ENCODE measurements around the gene EXOC6B.

Gene EXOC6B

DNA sequence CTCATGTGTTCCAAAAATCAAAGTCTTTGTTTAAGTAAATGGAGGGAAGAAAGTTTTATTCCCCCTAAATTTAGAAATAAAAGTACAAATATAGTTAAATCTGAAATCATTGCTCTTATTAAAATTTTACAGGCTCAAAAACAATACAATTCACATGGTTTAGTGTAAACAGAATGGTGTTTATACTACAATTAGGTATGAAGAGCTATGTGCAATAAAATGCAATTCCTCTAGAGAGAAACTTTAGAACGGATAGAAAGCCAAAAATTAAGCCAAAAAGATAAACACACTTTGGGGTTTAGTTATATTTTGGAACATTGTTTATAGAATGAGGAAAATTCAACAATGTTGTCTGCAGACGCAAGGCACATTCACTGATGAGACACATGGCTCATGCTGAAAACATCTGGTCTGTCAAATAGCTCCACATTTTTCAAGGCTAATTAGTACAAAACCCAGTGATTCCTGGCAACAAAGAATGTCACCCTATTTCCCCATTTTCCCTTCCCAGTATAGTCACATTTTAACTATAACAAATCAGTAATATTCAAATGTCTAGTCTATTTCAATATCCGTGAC is 103.3 kb downstream of the EXOC6B start:
- Mint-ChIP-seq H3K9me3 (no peaks in the 10 kb centered on the region), H3K27me3 (no peaks in the 10 kb centered on the region), H3K36me3 (no peaks in the 10 kb centered on the region), H3K4me1 (peaks cover 3% of the 10 kb centered on the region), H3K27ac (no peak overlapping the region), H3K4me3 (no peak overlapping the region)
- DNase-seq = no peak
- CTCF ChIA-PET = no interaction called here

DNA sequence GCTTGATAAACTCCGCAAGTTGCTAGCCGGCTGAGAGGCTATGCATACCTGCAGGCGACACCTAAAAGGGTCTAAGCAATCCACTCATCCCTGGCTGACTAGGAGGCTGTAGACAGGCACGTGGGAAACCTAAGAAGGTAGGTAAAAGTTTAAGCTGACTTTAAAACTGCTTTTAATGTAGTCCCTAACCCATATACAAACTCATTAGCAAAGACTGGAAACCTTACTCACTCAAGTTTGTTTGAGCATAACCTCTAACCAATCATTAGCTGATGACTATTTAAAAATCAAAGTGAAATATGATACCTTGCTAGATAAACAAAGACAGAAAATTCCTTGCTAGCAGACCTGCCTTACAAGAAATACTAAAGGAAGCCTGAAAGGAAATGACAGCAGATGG is 106.4 kb downstream of the EXOC6B start:
- no peaks in the 10 kb centered on the region for H3K27me3 Mint-ChIP-seq
- CTCF ChIA-PET = no interaction called here
- H3K4me1 Mint-ChIP-seq = peaks cover 7% of the 10 kb centered on the region
- H3K36me3 Mint-ChIP-seq = no peaks in the 10 kb centered on the region
- no peak for DNase-seq
- H3K9me3 Mint-ChIP-seq = no peaks in the 10 kb centered on the region
- H3K27ac Mint-ChIP-seq = no peak overlapping the region
- no peak overlapping the region for H3K4me3 Mint-ChIP-seq

GRCh38 chr2:72718876-72719275 is 107.0 kb downstream of the EXOC6B start:
- no peaks in the 10 kb centered on the region for H3K9me3 Mint-ChIP-seq
- peaks cover 7% of the 10 kb centered on the region for H3K4me1 Mint-ChIP-seq
- CTCF ChIA-PET = no interaction called here
- no peak for DNase-seq
- H3K27me3 Mint-ChIP-seq = no peaks in the 10 kb centered on the region
- H3K36me3 Mint-ChIP-seq = no peaks in the 10 kb centered on the region
- H3K27ac Mint-ChIP-seq = no peak overlapping the region
- no peak overlapping the region for H3K4me3 Mint-ChIP-seq

DNA sequence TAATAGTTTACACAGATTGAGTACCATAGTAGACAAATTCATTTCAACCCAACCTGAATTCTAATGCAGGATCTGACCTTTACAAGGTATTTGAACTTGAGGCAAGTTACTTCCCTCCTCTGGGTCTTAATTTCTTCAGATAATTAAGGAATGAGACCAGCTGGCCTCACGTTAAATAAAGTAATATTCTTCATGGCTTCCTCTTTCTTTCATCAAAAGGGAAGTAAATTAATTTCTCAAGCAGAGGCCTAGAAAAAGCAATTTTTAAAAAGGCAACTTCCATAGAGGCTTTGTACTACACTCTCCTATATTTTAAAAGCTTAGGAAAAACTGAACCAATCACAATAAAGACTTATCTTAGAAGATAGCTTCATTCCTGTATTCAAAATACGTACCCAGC is 109.2 kb downstream of the EXOC6B start:
- Mint-ChIP-seq H3K36me3 (no peaks in the 10 kb centered on the region), H3K9me3 (no peaks in the 10 kb centered on the region)

GRCh38 chr2:72713857-72714256 is 112.0 kb downstream of the EXOC6B start:
- Mint-ChIP-seq H3K36me3 (no peaks in the 10 kb centered on the region), H3K27ac (no peak overlapping the region), H3K27me3 (no peaks in the 10 kb centered on the region), H3K4me3 (no peak overlapping the region), H3K9me3 (no peaks in the 10 kb centered on the region), H3K4me1 (peaks cover 4% of the 10 kb centered on the region)
- CTCF ChIA-PET = no interaction called here
- no peak for DNase-seq

More for the DNA sequence above, 109.2 kb downstream of the EXOC6B start:
- no peak overlapping the region for H3K27ac Mint-ChIP-seq
- no peaks in the 10 kb centered on the region for H3K27me3 Mint-ChIP-seq
- H3K4me3 Mint-ChIP-seq = no peak overlapping the region
- H3K4me1 Mint-ChIP-seq = peaks cover 7% of the 10 kb centered on the region
- no peak for DNase-seq
- CTCF ChIA-PET = no interaction called here

GRCh38 chr2:72712977-72713376 is 112.9 kb downstream of the EXOC6B start:
- Mint-ChIP-seq H3K36me3 (no peaks in the 10 kb centered on the region), H3K9me3 (no peaks in the 10 kb centered on the region), H3K27ac (no peak overlapping the region), H3K4me1 (peaks cover 4% of the 10 kb centered on the region), H3K27me3 (no peaks in the 10 kb centered on the region), H3K4me3 (no peak overlapping the region)
- CTCF ChIA-PET = no interaction called here
- DNase-seq = no peak

DNA sequence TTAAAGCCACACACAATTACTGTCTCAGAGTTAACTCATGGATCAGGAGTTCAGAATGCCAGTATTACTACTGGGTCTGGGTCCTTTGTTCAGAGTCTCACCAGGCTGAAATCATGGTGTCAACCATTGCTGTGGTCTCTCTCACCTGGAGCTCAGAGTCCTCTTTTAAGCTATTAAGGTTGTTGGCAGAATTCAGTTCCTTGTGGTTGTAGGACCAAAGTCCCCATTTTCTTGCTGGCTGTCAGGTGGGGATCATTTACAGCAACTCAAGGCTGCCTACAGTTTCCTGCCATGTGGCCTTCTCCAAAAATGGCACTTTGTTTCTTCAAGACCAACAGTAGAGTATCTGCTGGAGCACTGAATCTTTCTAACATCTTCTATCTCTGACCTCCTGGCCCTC is 113.5 kb downstream of the EXOC6B start:
- Mint-ChIP-seq H3K4me3 (no peak overlapping the region), H3K4me1 (peaks cover 4% of the 10 kb centered on the region), H3K36me3 (no peaks in the 10 kb centered on the region), H3K9me3 (no peaks in the 10 kb centered on the region), H3K27me3 (no peaks in the 10 kb centered on the region), H3K27ac (no peak overlapping the region)
- CTCF ChIA-PET = no interaction called here
- DNase-seq = no peak

- no peak for DNase-seq
- Mint-ChIP-seq H3K27me3 (no peaks in the 10 kb centered on the region), H3K27ac (no peak overlapping the region), H3K4me3 (no peak overlapping the region), H3K36me3 (no peaks in the 10 kb centered on the region), H3K4me1 (no peaks in the 10 kb centered on the region), H3K9me3 (no peaks in the 10 kb centered on the region)
- CTCF ChIA-PET = no interaction called here
Measured at GRCh38 chr2:72710418-72711152, 115.2 kb downstream of the EXOC6B start.

- Mint-ChIP-seq H3K36me3 (peaks cover 1% of the 10 kb centered on the region), H3K9me3 (peaks cover 2% of the 10 kb centered on the region), H3K4me1 (no peaks in the 10 kb centered on the region), H3K27ac (no peak overlapping the region), H3K27me3 (no peaks in the 10 kb centered on the region), H3K4me3 (no peak overlapping the region)
- CTCF ChIA-PET = no interaction called here
- no peak for DNase-seq
Measured at GRCh38 chr2:72708236-72708635, 117.6 kb downstream of the EXOC6B start.

DNA sequence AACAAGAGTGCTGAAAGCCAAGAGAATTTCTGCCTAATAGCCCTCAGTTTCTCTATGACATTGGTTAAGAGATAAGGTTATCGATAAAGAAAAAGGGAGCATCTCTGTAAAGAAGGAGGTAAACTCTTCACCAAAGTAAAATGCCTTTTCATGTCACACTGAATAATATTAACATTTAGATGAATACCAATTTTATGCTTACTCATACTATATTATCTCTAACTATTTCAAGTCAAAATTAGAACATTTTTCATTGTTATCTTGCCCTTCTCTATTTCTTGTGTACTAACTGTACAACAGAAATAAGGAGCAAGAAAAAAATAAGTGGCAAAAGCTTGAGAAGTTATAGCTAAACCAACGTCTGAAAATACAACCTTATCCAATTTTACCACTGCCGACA is 127.5 kb downstream of the EXOC6B start:
- CTCF ChIA-PET = no interaction called here
- no peaks in the 10 kb centered on the region for H3K36me3 Mint-ChIP-seq
- H3K9me3 Mint-ChIP-seq = no peaks in the 10 kb centered on the region
- DNase-seq = no peak
- H3K27me3 Mint-ChIP-seq = no peaks in the 10 kb centered on the region
- no peaks in the 10 kb centered on the region for H3K4me1 Mint-ChIP-seq
- no peak overlapping the region for H3K4me3 Mint-ChIP-seq
- H3K27ac Mint-ChIP-seq = no peak overlapping the region

GRCh38 chr2:72696559-72696958 is 129.3 kb downstream of the EXOC6B start:
- H3K9me3 Mint-ChIP-seq = no peaks in the 10 kb centered on the region
- DNase-seq = no peak
- H3K27me3 Mint-ChIP-seq = no peaks in the 10 kb centered on the region
- H3K27ac Mint-ChIP-seq = no peak overlapping the region
- no peaks in the 10 kb centered on the region for H3K36me3 Mint-ChIP-seq
- H3K4me3 Mint-ChIP-seq = no peak overlapping the region
- CTCF ChIA-PET = no interaction called here
- H3K4me1 Mint-ChIP-seq = no peaks in the 10 kb centered on the region

DNA sequence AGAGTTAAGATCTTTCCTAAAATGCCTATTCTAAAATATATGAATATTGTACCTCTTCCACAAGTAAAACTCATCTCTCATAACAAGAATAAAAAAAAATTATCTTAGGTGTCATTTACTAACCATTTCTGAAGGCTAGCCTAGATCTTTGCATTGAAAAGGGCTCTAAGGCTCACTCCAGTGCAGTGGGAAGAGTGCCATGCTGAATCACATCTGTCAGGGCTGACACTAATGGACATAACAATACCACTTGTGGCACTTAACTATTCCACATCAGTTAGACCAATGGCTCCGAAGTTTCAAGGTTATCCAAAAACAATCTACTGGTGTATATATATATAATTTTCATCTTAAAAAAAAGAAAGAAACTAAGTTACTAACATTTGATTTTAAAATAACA is 130.2 kb downstream of the EXOC6B start:
- Mint-ChIP-seq H3K9me3 (no peaks in the 10 kb centered on the region), H3K4me3 (no peak overlapping the region), H3K27ac (no peak overlapping the region), H3K27me3 (no peaks in the 10 kb centered on the region), H3K36me3 (no peaks in the 10 kb centered on the region), H3K4me1 (no peaks in the 10 kb centered on the region)
- DNase-seq = no peak
- CTCF ChIA-PET = no interaction called here

DNA sequence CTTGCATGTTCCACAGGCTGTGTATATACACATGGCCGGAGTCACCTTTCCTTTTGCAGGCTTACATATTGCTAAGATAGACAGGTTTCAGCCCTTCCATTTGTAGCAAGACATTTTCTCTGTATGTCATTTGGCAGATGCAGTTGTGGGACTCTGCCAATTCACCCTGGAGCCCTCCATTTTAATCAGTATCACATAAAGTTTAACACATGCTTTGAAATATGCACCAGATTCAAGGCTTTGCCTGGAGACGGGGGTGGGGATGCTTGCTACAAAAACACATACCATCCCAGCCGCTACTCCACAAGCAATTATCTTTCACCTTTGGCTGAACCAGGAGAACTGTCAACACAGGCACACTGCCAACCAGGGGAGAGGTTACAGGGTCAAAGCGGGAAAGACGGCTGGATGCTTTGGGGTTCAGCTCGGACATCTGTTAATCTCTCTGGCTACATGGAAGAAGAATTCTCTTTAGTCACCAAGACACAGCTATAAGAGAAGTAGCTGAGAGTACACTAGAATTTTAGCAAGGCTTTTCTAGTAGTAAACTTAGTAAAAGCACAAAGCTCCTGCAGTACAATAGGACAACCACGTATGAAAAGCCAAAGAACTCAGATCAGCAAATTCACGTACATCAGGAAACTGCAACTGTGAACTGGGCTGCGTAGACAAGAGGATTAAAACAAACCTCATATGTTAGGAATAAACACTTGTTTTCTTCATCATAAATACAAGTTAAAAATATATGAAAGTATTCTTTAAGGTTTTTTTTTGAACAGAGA is 130.9 kb downstream of the EXOC6B start:
- Mint-ChIP-seq H3K27me3 (no peaks in the 10 kb centered on the region), H3K27ac (no peak overlapping the region), H3K36me3 (no peaks in the 10 kb centered on the region), H3K9me3 (no peaks in the 10 kb centered on the region), H3K4me3 (no peak overlapping the region), H3K4me1 (no peaks in the 10 kb centered on the region)
- DNase-seq = no peak
- CTCF ChIA-PET = no interaction called here

- H3K4me1 Mint-ChIP-seq = no peaks in the 10 kb centered on the region
- no peaks in the 10 kb centered on the region for H3K36me3 Mint-ChIP-seq
- CTCF ChIA-PET = no interaction called here
- H3K27ac Mint-ChIP-seq = no peak overlapping the region
- H3K4me3 Mint-ChIP-seq = no peak overlapping the region
- no peaks in the 10 kb centered on the region for H3K27me3 Mint-ChIP-seq
- no peaks in the 10 kb centered on the region for H3K9me3 Mint-ChIP-seq
- no peak for DNase-seq
Measured at GRCh38 chr2:72689579-72690195, 136.1 kb downstream of the EXOC6B start.

Data from activated naive CD4-positive, alpha-beta T cell treated with anti-CD3 and anti-CD28 coated beads, Interleukin-2, amount 10 ng/mL, durations not matched to agents 7 days and 5 days (primary cell).